G401 (cell line): ENCODE measurements around the gene CDH24. TPM values are rescaled to one million over a fixed set of nuclear protein-coding genes. Genes with fewer than 3 reads are reported as not detected.
"Not testable (repeated sequence)": the region's sequence is repeated elsewhere in the genome, so short reads cannot be mapped to it uniquely, and the experiment has no call there.

Experiments
- DNase-seq: peaks from one replicate; pipeline ENCODE4 v3.0.0-alpha.2; 2015; ENCODE audit warnings: low spot score
- in situ Hi-C: cut with HindIII; loops from 2 replicates; pipeline ENCODE4 v1.10.0; 2016; ENCODE audit warnings: low sequenced_read_pairs, mixed read lengths
- total RNA-seq: library from RNA; depleted of rRNA; stranded (reverse); fragments of >200 nt; shearing (Covaris generic); gene quantifications from 2 replicates; pipeline ENCODE4 v1.2.3, GENCODE V29; 2014

The CDH24 gene
- total RNA-seq, 1 experiment from 2014 or later = 8.7 TPM

DNA sequence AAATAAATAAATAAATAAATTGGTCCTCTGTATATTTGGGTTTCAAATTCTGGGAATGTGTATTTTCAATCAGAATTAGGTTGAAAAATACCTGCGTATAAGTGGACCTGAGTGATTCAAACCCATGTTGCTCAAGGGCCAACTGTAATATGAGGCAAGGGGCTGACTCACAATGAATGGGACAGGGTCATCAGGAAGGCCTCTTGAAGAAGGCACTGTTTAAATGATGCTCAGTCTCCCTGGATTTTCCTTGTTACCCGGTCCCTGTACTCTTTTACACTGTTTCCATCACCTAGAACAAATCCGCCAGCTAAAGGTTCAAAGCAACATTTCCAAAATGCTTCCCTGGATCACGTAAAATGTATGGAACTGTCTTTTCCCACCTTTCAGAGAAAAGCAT, 26.4 kb downstream of the CDH24 start:
- in situ Hi-C loops = no loop called here
- no peak for DNase-seq

GRCh38 chr14:23028799-23029198, 28.5 kb downstream of the CDH24 start:
- DNase-seq = no peak
- in situ Hi-C loops = no loop called here

DNA sequence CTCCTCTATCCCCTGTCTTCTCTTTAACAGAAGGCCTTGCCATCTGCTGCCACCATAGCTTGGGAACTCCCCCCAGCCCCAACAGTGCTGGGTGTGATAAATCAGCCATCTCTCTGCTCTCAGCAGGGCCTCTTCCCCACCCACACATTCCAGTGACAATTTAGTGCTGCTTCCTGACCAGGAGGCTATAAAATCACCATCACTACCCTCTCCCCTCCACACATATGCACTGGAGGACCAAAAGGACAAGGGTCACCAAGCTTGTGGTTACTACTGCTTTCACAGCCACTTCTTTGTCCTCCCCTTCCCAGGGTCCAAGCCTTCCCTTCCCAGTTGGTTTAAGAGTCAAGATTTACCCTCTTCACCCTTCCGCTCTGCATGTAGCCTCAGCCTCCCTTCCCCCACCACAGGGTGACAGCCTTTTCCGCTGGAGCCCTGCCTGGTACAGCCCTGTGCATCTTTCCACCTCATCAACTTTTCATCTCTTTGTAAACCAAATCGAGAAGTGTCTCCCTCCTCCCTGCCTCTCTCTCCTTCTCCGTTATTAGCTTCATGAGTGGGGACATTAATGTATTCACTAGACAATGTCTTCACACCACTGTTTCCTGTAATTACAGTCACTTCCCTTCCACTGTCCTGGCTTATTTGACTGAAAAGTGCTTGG, 32.0 kb downstream of the CDH24 start:
- no peak for DNase-seq
- in situ Hi-C loops = no loop called here

DNA sequence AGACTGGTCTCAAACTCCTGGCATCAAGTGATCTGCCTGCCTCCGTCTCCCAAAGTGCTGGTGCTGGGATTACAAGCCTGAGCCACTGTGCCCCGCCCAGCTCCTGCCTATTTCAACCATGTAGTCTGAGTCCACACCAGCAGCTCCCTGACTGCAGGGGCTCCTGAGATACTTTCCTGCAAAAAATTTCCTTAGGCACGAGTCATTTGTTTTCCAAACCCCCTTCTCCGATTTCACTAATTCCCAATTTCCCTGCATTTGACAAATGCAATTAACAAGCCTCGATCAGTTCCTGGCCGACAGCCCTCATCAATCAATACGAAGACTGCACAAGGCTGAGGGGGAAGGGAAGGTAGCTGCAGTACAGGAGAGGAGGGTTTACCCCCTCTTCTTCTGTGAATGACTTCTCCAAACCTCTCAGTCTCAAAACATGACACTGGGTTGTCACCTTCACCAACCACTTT, 32.7 kb downstream of the CDH24 start:
- in situ Hi-C loops = no loop called here
- no peak for DNase-seq

GRCh38 chr14:23023795-23024152, 33.5 kb downstream of the CDH24 start:
- in situ Hi-C loops = no loop called here

GRCh38 chr14:23023022-23023794, 34.1 kb downstream of the CDH24 start:
- in situ Hi-C loops = no loop called here
- DNase-seq = no peak

More at GRCh38 chr14:23023795-23024152, 33.5 kb downstream of the CDH24 start:
- DNase-seq = no peak

GRCh38 chr14:23021889-23022442, 35.4 kb downstream of the CDH24 start:
- in situ Hi-C loops = no loop called here
- no peak for DNase-seq

- in situ Hi-C loops = no loop called here
- no peak for DNase-seq
These were observed 35.9 kb downstream of the CDH24 start for GRCh38 chr14:23021434-23021833.

GRCh38 chr14:23020143-23021128, 36.9 kb downstream of the CDH24 start:
- DNase-seq = no peak
- in situ Hi-C loops = no loop called here

- in situ Hi-C loops = no loop called here
- no peak for DNase-seq
These were observed 39.2 kb downstream of the CDH24 start for GRCh38 chr14:23018107-23018506.

GRCh38 chr14:23017091-23017490, 40.2 kb downstream of the CDH24 start:
- in situ Hi-C loops = no loop called here

DNA sequence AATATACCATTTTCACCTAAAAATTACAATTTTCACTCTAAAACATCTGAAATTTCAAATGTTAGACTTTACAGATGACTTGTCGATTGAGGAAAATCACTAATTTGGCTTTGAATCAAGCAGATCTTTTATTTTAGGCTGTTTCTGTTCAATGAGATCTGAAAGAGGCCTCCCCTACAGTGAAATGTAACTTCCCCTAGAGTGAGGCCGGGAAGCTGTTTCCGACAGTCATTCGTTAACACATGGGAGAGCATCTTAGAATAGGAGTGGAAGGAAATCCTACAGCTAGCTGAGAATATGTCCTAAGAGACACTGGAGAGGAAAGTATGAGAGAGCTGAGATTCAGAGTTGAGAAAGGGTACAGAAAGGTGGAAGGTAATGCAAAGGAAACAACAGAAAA, 41.7 kb downstream of the CDH24 start:
- no peak for DNase-seq
- in situ Hi-C loops = no loop called here

More at GRCh38 chr14:23017091-23017490, 40.2 kb downstream of the CDH24 start:
- DNase-seq = no peak

DNA sequence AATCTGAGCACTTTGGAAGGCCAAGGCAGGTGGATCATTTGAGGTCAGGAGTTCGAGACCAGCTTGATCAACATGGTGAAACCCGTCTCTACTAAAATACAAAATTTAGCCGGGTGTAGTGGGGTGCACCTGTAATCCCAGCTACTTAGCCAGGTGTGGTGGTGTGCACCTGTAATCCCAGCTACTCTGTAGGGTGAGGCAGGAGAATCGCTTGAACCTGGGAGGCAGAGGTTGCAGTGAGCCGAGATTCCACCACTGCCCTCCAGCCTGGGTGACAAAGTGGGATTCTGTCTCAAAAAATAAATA, 43.6 kb downstream of the CDH24 start:
- DNase-seq, in situ Hi-C loops: not testable (repeated sequence)

DNA sequence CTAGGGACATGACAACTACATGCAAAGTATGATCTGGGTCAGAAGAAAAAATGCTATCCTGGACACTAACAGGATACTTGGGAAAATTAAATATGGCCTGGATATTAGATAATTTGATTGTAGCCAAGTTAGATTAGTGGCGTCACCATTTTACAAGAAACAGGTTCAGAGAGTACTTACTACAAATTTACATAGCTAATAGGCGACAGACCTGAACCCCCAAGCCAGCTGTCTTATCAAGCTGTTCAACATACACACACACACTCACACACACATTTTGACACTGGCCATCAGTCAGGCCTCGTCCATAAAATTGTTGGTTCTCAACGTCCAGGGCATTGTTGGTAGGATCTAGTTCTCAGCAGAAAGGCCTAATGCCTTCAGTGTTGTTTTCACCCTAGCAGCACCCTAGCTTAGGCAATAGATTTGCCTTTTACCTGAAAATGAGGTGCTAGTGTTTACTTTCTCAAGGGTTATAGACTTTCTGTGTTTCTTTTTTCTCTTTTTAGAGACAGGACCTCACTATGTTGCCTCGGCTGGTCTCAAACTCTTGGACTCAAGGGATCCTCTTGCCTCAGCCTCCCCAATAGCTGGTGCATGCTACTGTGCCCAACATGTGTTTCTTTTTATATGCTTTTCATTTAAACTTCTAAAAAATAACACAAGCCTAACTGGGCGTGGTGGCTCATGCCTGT, 44.1 kb downstream of the CDH24 start:
- in situ Hi-C loops = no loop called here
- DNase-seq = no peak

GRCh38 chr14:23009939-23010726, 47.2 kb downstream of the CDH24 start, which contains the start of gene C14orf93:
Gene C14orf93 (minus strand): TSS chr14:23010143. CDS start chr14:22999023, 11,120 bp downstream.
- peak; percentile 83 for DNase-seq
- in situ Hi-C loops = no loop called here

GRCh38 chr14:23009483-23009938, 47.8 kb downstream of the CDH24 start:
- in situ Hi-C loops = no loop called here
- DNase-seq = peak; percentile 12

- DNase-seq = no peak
- in situ Hi-C loops = no loop called here
These were observed 48.5 kb downstream of the CDH24 start for GRCh38 chr14:23008831-23009230.
